ENCODE results near the gene KAT8. TPM values are rescaled to one million over a fixed set of nuclear protein-coding genes. Genes with fewer than 3 reads are reported as not detected.

The KAT8 gene
- total RNA-seq, 1 donor from 2014 or later, result 93.7 TPM

GRCh38 chr16:31131416-31131815 is 14.0 kb downstream of the KAT8 start:
- ATAC-seq (ENCODE audit: low read depth) (no peak), DNase-seq (no peak)
- no peak for TF ChIP-seq CTCF (IDR thresholded peaks at IDR 0.05)
- H3K27ac Mint-ChIP-seq, result no peak overlapping the region
- H3K4me3 Mint-ChIP-seq, result no peak overlapping the region
- no peaks in the 10 kb centered on the region for H3K4me1 Mint-ChIP-seq
- no peaks in the 10 kb centered on the region for H3K27me3 Mint-ChIP-seq
- H3K36me3 Mint-ChIP-seq (ENCODE audit: low read depth), result peaks cover 64% of the 10 kb centered on the region
- intact Hi-C loops (cut with micrococcal nuclease), result no loop called here
- POLR2A ChIA-PET, result interaction anchor here (0.8 kb wide), 1 partner anchor 14 kb away, joined by 3 read pairs; the partner anchor contains the start of gene KAT8
- CTCF ChIA-PET, result no interaction called here
- no peaks in the 10 kb centered on the region for H3K9me3 Mint-ChIP-seq

- H3K27me3 Mint-ChIP-seq, result no peaks in the 10 kb centered on the region
- CTCF ChIA-PET, result no interaction called here
- TF ChIP-seq CTCF (IDR thresholded peaks at IDR 0.05), result no peak
- ATAC-seq (ENCODE audit: low read depth) (no peak), DNase-seq (no peak)
- intact Hi-C loops (cut with micrococcal nuclease), result no loop called here
- H3K9me3 Mint-ChIP-seq, result no peaks in the 10 kb centered on the region
- no peak overlapping the region for H3K27ac Mint-ChIP-seq
- POLR2A ChIA-PET, result interaction anchor here (0.8 kb wide), 1 partner anchor 14 kb away, joined by 3 read pairs; the partner anchor contains the start of gene KAT8
- no peaks in the 10 kb centered on the region for H3K4me1 Mint-ChIP-seq
- H3K4me3 Mint-ChIP-seq, result no peak overlapping the region
- H3K36me3 Mint-ChIP-seq (ENCODE audit: low read depth), result peaks cover 63% of the 10 kb centered on the region
Observed at GRCh38 chr16:31131841-31132271, 14.4 kb downstream of the KAT8 start.

GRCh38 chr16:31132303-31132979 is 15.0 kb downstream of the KAT8 start:
- ATAC-seq (ENCODE audit: low read depth), result no peak
- no peak overlapping the region for H3K27ac Mint-ChIP-seq
- H3K4me1 Mint-ChIP-seq, result no peaks in the 10 kb centered on the region
- ChIA-PET CTCF (no interaction called here), POLR2A (interaction anchor here (0.8 kb wide), 1 partner anchor 15 kb away, joined by 3 read pairs; the partner anchor contains the start of gene KAT8)
- no peak for TF ChIP-seq CTCF (IDR thresholded peaks at IDR 0.05)
- no peaks in the 10 kb centered on the region for H3K9me3 Mint-ChIP-seq
- no peak overlapping the region for H3K4me3 Mint-ChIP-seq
- H3K36me3 Mint-ChIP-seq (ENCODE audit: low read depth), result peaks cover 57% of the 10 kb centered on the region
- no peak for DNase-seq
- intact Hi-C loops (cut with micrococcal nuclease), result no loop called here
- no peaks in the 10 kb centered on the region for H3K27me3 Mint-ChIP-seq

- no peaks in the 10 kb centered on the region for H3K9me3 Mint-ChIP-seq
- no peak overlapping the region for H3K4me3 Mint-ChIP-seq
- ChIA-PET POLR2A (no interaction called here), CTCF (no interaction called here)
- H3K4me1 Mint-ChIP-seq, result no peaks in the 10 kb centered on the region
- TF ChIP-seq CTCF (IDR thresholded peaks at IDR 0.05), result no peak
- peaks cover 50% of the 10 kb centered on the region for H3K36me3 Mint-ChIP-seq (ENCODE audit: low read depth)
- DNase-seq, result no peak
- H3K27me3 Mint-ChIP-seq, result no peaks in the 10 kb centered on the region
- ATAC-seq (ENCODE audit: low read depth), result no peak
- intact Hi-C loops (cut with micrococcal nuclease), result no loop called here
- H3K27ac Mint-ChIP-seq, result no peak overlapping the region
Observed at GRCh38 chr16:31133046-31133501, 15.6 kb downstream of the KAT8 start.

GRCh38 chr16:31134091-31134571 is 16.7 kb downstream of the KAT8 start:
- Mint-ChIP-seq H3K27ac (no peak overlapping the region), H3K4me1 (no peaks in the 10 kb centered on the region), H3K9me3 (no peaks in the 10 kb centered on the region), H3K4me3 (no peak overlapping the region), H3K27me3 (no peaks in the 10 kb centered on the region), H3K36me3 (ENCODE audit: low read depth) (peaks cover 40% of the 10 kb centered on the region)
- intact Hi-C loops (cut with micrococcal nuclease), result no loop called here
- CTCF ChIA-PET, result no interaction called here
- no peak for ATAC-seq (ENCODE audit: low read depth)
- POLR2A ChIA-PET, result interaction anchor here (0.6 kb wide), 1 partner anchor 293 kb away, joined by 3 read pairs; no protein-coding TSS in a partner anchor
- no peak for TF ChIP-seq CTCF (IDR thresholded peaks at IDR 0.05)
- no peak for DNase-seq
